Loucy (cell line): ENCODE results near the gene IGF2R.

ENCODE experiments used
- H2AFZ ChIP-seq: fragments of 200-600 bp; sonication (generic); 2 replicates; pipeline ENCODE4 v1.6.0; 2016; ENCODE audit warnings: antibody characterized with exemption, mild to moderate bottlenecking, low read length, moderate library complexity
- H3F3A ChIP-seq: fragments of 200-600 bp; 2 replicates; pipeline ENCODE4 v1.6.0; 2016; ENCODE audit warnings: antibody characterized with exemption, low read depth, mild to moderate bottlenecking
- H3K27me3 ChIP-seq: fragments of 200-600 bp; sonication (generic); 2 replicates; pipeline ENCODE4 v1.6.1; 2014; ENCODE audit warnings: low read length, mild to moderate bottlenecking; ENCODE audit not compliant: insufficient read depth, poor library complexity, severe bottlenecking
- H3K36me3 ChIP-seq: fragments of 200-600 bp; sonication (generic); 2 replicates; pipeline ENCODE4 v1.6.1; 2016; ENCODE audit warnings: low read length; ENCODE audit not compliant: insufficient read depth
- H3K4me1 ChIP-seq: fragments of 200-600 bp; sonication (generic); 2 replicates; pipeline ENCODE4 v1.5.1; 2014; ENCODE audit warnings: low read length, mild to moderate bottlenecking; ENCODE audit not compliant: insufficient read depth, poor library complexity, severe bottlenecking
- H3K4me2 ChIP-seq: fragments of 200-600 bp; sonication (generic); 2 replicates; pipeline ENCODE4 v1.6.0; 2014; ENCODE audit warnings: antibody characterized with exemption, low read length, low read depth, mild to moderate bottlenecking; ENCODE audit not compliant: poor library complexity, severe bottlenecking
- H3K4me3 ChIP-seq: fragments of 200-600 bp; sonication (generic); 2 replicates; pipeline ENCODE4 v1.5.1; 2014; ENCODE audit warnings: low read length, mild to moderate bottlenecking, mixed read lengths; ENCODE audit not compliant: poor library complexity, severe bottlenecking
- H3K79me2 ChIP-seq: fragments of 200-600 bp; sonication (generic); 2 replicates; pipeline ENCODE4 v1.6.1; 2014; ENCODE audit warnings: low read length; ENCODE audit not compliant: insufficient read depth
- H3K9ac ChIP-seq: fragments of 200-600 bp; sonication (generic); 2 replicates; pipeline ENCODE4 v1.6.0; 2014; ENCODE audit warnings: mild to moderate bottlenecking, low read depth, low read length, moderate library complexity; ENCODE audit not compliant: poor library complexity, severe bottlenecking
- H3K9me2 ChIP-seq: fragments of 200-600 bp; sonication (generic); replicated peaks from 2 replicates; pipeline ENCODE4 v1.6.1; 2016; ENCODE audit warnings: low read depth, low read length, mixed read lengths
- H3K9me3 ChIP-seq: fragments of 200-600 bp; sonication (generic); 2 replicates; pipeline ENCODE4 v1.6.1; 2014; ENCODE audit warnings: mild to moderate bottlenecking, antibody characterized with exemption, low read length, low read depth; ENCODE audit not compliant: insufficient read depth
- H4K20me1 ChIP-seq: fragments of 200-600 bp; sonication (generic); 2 replicates; pipeline ENCODE4 v1.6.0; 2014; ENCODE audit warnings: antibody characterized with exemption, low read length, mild to moderate bottlenecking; ENCODE audit not compliant: insufficient read depth, poor library complexity, severe bottlenecking
- EZH2phosphoT487 ChIP-seq: fragments of 200-600 bp; IDR thresholded peaks from 2 replicates; pipeline ENCODE4 v1.6.1; 2018; ENCODE audit warnings: antibody characterized with exemption, mild to moderate bottlenecking, moderate library complexity, borderline replicate concordance
- TF ChIP-seq, protein P1 (sequence below): fragments of 200-600 bp; sonication (generic); conservative IDR thresholded peaks from 2 replicates; pipeline ENCODE4 v1.5.1; 2014; ENCODE audit warnings: mild to moderate bottlenecking, antibody characterized with exemption, low read length

The IGF2R gene

DNA sequence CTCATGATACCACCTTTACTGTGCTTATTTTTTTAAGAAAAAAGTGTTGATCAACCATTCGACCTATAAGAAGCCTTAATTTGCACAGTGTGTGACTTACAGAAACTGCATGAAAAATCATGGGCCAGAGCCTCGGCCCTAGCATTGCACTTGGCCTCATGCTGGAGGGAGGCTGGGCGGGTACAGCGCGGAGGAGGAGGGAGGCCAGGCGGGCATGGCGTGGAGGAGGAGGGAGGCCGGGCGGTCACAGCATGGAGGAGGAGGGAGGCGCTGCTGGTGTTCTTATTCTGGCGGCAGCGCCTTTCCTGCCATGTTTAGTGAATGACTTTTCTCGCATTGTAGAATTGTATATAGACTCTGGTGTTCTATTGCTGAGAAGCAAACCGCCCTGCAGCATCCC is 137.1 kb downstream of the IGF2R start:
- Histone ChIP-seq H4K20me1 (no peaks in the 10 kb centered on the region), H3K4me3 (no peak overlapping the region), H3K36me3 (peaks cover 20% of the 10 kb centered on the region; the same call in 1 of the 2 replicates), H3F3A (no peaks in the 10 kb centered on the region), H3K9ac (no peak overlapping the region), H3K9me3 (no peaks in the 10 kb centered on the region), H3K4me1 (no peaks in the 10 kb centered on the region), H3K27me3 (no peaks in the 10 kb centered on the region), H3K4me2 (no peak overlapping the region), H2AFZ (no peak overlapping the region), H3K9me2 (no peaks in the 10 kb centered on the region), H3K79me2 (no peaks in the 10 kb centered on the region)
- TF ChIP-seq EZH2phosphoT487: no peak
- TF ChIP-seq, protein P1, sequence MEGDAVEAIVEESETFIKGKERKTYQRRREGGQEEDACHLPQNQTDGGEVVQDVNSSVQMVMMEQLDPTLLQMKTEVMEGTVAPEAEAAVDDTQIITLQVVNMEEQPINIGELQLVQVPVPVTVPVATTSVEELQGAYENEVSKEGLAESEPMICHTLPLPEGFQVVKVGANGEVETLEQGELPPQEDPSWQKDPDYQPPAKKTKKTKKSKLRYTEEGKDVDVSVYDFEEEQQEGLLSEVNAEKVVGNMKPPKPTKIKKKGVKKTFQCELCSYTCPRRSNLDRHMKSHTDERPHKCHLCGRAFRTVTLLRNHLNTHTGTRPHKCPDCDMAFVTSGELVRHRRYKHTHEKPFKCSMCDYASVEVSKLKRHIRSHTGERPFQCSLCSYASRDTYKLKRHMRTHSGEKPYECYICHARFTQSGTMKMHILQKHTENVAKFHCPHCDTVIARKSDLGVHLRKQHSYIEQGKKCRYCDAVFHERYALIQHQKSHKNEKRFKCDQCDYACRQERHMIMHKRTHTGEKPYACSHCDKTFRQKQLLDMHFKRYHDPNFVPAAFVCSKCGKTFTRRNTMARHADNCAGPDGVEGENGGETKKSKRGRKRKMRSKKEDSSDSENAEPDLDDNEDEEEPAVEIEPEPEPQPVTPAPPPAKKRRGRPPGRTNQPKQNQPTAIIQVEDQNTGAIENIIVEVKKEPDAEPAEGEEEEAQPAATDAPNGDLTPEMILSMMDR: no peak

DNA sequence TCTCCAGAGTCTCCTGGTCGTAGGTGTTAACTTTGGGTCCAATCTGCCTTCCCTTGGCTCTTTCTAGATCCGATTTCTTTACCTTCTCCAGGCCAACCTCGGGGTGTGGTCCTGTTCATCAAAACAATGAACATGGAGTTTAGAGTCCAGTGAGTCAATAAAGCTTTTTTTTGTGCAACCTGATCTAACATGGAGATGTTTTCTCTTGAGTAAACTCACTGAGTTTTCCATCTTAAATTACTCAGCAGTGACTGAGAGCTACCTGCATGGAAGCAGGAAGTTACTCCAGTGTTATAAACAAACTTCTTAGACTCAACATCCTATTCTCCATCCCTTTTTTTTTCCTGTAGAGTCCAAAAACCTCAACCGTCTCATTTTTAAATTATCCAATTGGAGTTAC is 137.8 kb downstream of the IGF2R start:
- peaks cover 20% of the 10 kb centered on the region; the same call in 1 of the 2 replicates for H3K36me3 ChIP-seq
- no peaks in the 10 kb centered on the region for H3K4me1 ChIP-seq
- H3K4me3 ChIP-seq: no peak overlapping the region
- no peaks in the 10 kb centered on the region for H3K9me3 ChIP-seq
- H3K4me2 ChIP-seq: no peak overlapping the region
- H2AFZ ChIP-seq: no peak overlapping the region
- no peaks in the 10 kb centered on the region for H3K27me3 ChIP-seq
- H3K79me2 ChIP-seq: no peaks in the 10 kb centered on the region
- no peaks in the 10 kb centered on the region for H3F3A ChIP-seq
- no peaks in the 10 kb centered on the region for H3K9me2 ChIP-seq
- no peak overlapping the region for H3K9ac ChIP-seq
- TF ChIP-seq EZH2phosphoT487: no peak
- TF ChIP-seq, protein P1: no peak
- H4K20me1 ChIP-seq: no peaks in the 10 kb centered on the region

DNA sequence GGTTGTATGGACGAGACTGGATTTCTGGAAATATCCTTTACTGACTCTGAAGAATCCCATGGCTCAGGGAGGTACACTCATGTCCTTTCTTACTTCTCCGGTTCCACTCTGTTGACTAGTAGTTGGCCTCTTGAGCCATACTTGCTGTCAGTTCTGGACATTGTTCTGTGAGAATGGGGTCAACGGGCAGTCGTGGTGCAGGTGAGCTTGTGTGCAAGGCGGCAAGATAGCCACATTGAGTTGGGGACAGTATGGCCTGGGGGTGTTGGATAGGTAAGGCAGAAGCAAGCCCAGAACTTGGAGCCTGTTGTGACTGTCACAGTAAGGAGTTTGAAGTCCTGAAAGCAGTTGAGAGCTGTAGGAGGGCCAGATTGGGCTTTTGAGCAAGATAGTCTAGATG is 139.2 kb downstream of the IGF2R start:
- Histone ChIP-seq H3K27me3 (no peaks in the 10 kb centered on the region), H3K9ac (no peak overlapping the region), H3K9me2 (no peaks in the 10 kb centered on the region), H4K20me1 (no peaks in the 10 kb centered on the region), H3K4me2 (no peak overlapping the region), H3F3A (no peaks in the 10 kb centered on the region), H3K36me3 (peaks cover 20% of the 10 kb centered on the region; the same call in 1 of the 2 replicates), H2AFZ (no peak overlapping the region), H3K4me1 (no peaks in the 10 kb centered on the region), H3K9me3 (no peaks in the 10 kb centered on the region), H3K79me2 (no peaks in the 10 kb centered on the region), H3K4me3 (no peak overlapping the region)
- no peak for TF ChIP-seq EZH2phosphoT487
- TF ChIP-seq, protein P1: no peak
